Smooth muscle cell (in vitro differentiated cells): ENCODE results near the gene MTFR1L. TPM values are rescaled to one million over a fixed set of nuclear protein-coding genes. Genes with fewer than 3 reads are reported as not detected.

Experiments
- DNase-seq: peaks from one replicate; lab custom pipeline; 2025; ENCODE audit not compliant: unreplicated experiment; lab: John Stamatoyannopoulos, UW
- H2AFZ ChIP-seq: fragments of 200-600 bp; sonication (generic); 2 replicates; pipeline ENCODE4 v1.6.0; 2016; ENCODE audit warnings: antibody characterized with exemption, low read depth, mild to moderate bottlenecking
- H3F3A ChIP-seq: fragments of 200-600 bp; sonication (generic); 2 replicates; pipeline ENCODE4 v1.6.0; 2017; ENCODE audit warnings: antibody characterized with exemption, low read depth
- H3K27ac ChIP-seq: fragments of 200-600 bp; sonication (generic); 2 replicates; pipeline ENCODE4 v1.5.1; 2016; ENCODE audit warnings: low read depth, mild to moderate bottlenecking
- H3K27me3 ChIP-seq: fragments of 200-600 bp; sonication (generic); 2 replicates; pipeline ENCODE4 v1.6.1; 2016; ENCODE audit warnings: low read depth, mild to moderate bottlenecking
- H3K36me3 ChIP-seq: fragments of 200-600 bp; sonication (generic); 2 replicates; pipeline ENCODE4 v1.5.1; 2016; ENCODE audit warnings: low read depth
- H3K4me1 ChIP-seq: fragments of 200-600 bp; sonication (generic); 2 replicates; pipeline ENCODE4 v1.5.1; 2016; ENCODE audit warnings: low read depth
- H3K4me2 ChIP-seq: fragments of 200-600 bp; sonication (generic); 2 replicates; pipeline ENCODE4 v1.6.0; 2016; ENCODE audit warnings: mild to moderate bottlenecking
- H3K4me3 ChIP-seq: fragments of 200-600 bp; sonication (generic); 2 replicates; pipeline ENCODE4 v1.5.1; 2016; ENCODE audit warnings: mild to moderate bottlenecking
- H3K79me2 ChIP-seq: fragments of 200-600 bp; sonication (generic); 2 replicates; pipeline ENCODE4 v1.6.0; 2016; ENCODE audit warnings: low read depth, mild to moderate bottlenecking
- H3K9ac ChIP-seq: fragments of 200-600 bp; sonication (generic); 2 replicates; pipeline ENCODE4 v1.6.0; 2016; ENCODE audit warnings: low read depth
- H3K9me3 ChIP-seq: fragments of 200-600 bp; sonication (generic); replicated peaks from 2 replicates; pipeline ENCODE4 v1.5.1; 2016; ENCODE audit warnings: low read depth
- H4K20me1 ChIP-seq: fragments of 200-600 bp; sonication (generic); 2 replicates; pipeline ENCODE4 v1.6.0; 2016; ENCODE audit warnings: low read depth
- WGBS: methylation state at CpG from one replicate; pipeline ENCODE4 v1.1.7; 2016; ENCODE audit warnings: low lambda C conversion rate; 5-methylcytosine and 5-hydroxymethylcytosine counted together
- polyA plus RNA-seq: library from polyadenylated mRNA; unstranded; fragments of >200 nt; fragmentation: Nextera tagmentation; extraction: Ambion mirVana; gene quantifications from 2 replicates; pipeline ENCODE4 v1.2.1, GENCODE V29; 2016
- total RNA-seq: library from RNA; depleted of rRNA; stranded (reverse); fragments of >200 nt; gene quantifications from 2 replicates; pipeline ENCODE4 v1.2.3, GENCODE V29; 2014
- TF ChIP-seq, protein P1 (sequence below): fragments of 200-600 bp; sonication (generic); IDR thresholded peaks from 2 replicates; pipeline ENCODE4 v1.5.1; 2017; ENCODE audit warnings: borderline replicate concordance, mild to moderate bottlenecking, antibody characterized with exemption; ENCODE audit not compliant: insufficient read depth, poor library complexity, severe bottlenecking

The MTFR1L gene
- total and polyA plus RNA-seq, 2 experiments from 2014 or later: 47.2 to 63.9 TPM

DNA sequence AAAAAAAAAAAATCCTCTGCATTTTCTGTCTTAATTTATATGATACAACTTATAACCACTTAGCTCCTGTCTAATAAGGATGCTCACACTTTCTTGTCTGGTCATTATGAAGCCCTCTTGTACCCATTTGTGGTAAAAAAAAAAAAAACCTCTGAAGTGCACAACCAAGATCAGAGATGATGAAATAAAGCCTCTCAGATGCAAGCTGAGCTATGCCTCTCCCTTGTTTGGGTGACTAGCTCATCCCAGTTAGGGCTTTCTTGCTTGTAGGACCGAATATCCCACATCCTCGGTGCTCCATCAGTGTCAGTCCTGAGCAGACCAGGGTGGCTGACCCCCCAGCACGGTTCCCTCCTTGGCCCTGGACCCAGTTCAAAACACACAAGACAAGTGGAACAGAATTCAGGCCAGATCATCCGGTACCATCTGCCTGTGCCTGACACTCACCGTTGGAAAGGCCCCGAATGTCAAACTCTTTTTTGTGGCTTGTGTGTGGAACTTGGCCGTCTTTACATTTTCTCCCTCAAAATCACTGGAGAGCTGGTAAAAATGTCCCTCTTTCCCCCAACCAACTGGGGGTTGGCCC, 26.1 kb upstream of the MTFR1L start:
- DNase-seq: no peak
- TF ChIP-seq, protein P1, sequence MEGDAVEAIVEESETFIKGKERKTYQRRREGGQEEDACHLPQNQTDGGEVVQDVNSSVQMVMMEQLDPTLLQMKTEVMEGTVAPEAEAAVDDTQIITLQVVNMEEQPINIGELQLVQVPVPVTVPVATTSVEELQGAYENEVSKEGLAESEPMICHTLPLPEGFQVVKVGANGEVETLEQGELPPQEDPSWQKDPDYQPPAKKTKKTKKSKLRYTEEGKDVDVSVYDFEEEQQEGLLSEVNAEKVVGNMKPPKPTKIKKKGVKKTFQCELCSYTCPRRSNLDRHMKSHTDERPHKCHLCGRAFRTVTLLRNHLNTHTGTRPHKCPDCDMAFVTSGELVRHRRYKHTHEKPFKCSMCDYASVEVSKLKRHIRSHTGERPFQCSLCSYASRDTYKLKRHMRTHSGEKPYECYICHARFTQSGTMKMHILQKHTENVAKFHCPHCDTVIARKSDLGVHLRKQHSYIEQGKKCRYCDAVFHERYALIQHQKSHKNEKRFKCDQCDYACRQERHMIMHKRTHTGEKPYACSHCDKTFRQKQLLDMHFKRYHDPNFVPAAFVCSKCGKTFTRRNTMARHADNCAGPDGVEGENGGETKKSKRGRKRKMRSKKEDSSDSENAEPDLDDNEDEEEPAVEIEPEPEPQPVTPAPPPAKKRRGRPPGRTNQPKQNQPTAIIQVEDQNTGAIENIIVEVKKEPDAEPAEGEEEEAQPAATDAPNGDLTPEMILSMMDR: no peak

DNA sequence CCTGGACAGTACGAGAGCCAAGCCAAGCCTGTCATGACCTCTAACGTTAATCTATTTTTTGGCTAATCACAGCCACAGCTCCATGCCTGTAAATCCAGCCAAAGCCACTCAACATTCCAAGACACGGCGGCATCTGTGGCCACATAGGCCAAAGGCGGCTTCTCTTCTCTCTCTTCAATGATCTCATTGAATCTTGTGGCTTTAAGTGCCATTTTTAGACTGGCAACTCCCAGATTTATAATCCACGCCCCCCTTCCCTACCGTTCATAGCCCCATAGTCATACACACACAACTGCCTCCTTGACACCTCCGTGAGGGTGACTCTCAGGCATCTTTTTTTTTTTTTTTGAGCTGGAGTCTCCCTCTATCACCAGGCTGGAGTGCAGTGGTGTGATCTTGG, 25.4 kb upstream of the MTFR1L start:
- Histone ChIP-seq H3K9ac (no peak overlapping the region), H3K4me2 (no peak overlapping the region), H3K27ac (peak overlapping the region; percentile 37), H3K79me2 (no peaks in the 10 kb centered on the region), H4K20me1 (peaks cover 18% of the 10 kb centered on the region), H3K9me3 (no peaks in the 10 kb centered on the region), H3F3A (peaks cover 9% of the 10 kb centered on the region), H2AFZ (no peak overlapping the region), H3K27me3 (no peaks in the 10 kb centered on the region), H3K4me3 (no peak overlapping the region), H3K36me3 (no peaks in the 10 kb centered on the region), H3K4me1 (peaks cover 9% of the 10 kb centered on the region)
- WGBS: 21% methylated on average over 8 of the region's 8 CpGs
- no peak for DNase-seq
- TF ChIP-seq, protein P1: no peak

More for the DNA sequence above, 26.1 kb upstream of the MTFR1L start:
- no peaks in the 10 kb centered on the region for H3K27me3 ChIP-seq
- H4K20me1 ChIP-seq: peaks cover 18% of the 10 kb centered on the region
- H3F3A ChIP-seq: peaks cover 9% of the 10 kb centered on the region
- no peak overlapping the region for H3K4me2 ChIP-seq
- H3K9me3 ChIP-seq: no peaks in the 10 kb centered on the region
- H3K4me3 ChIP-seq: no peak overlapping the region
- H2AFZ ChIP-seq: no peak overlapping the region
- no peaks in the 10 kb centered on the region for H3K36me3 ChIP-seq
- H3K4me1 ChIP-seq: peaks cover 9% of the 10 kb centered on the region
- peak overlapping the region; percentile 37 for H3K27ac ChIP-seq
- H3K79me2 ChIP-seq: no peaks in the 10 kb centered on the region
- WGBS: 77% methylated on average over 7 of the region's 7 CpGs
- no peak overlapping the region for H3K9ac ChIP-seq

GRCh38 chr1:25795211-25795610, 24.5 kb upstream of the MTFR1L start:
- WGBS: 6% methylated on average over 2 of the region's 2 CpGs
- H3K9me3 ChIP-seq: no peaks in the 10 kb centered on the region
- no peaks in the 10 kb centered on the region for H3K36me3 ChIP-seq
- no peak for DNase-seq
- H3K79me2 ChIP-seq: no peaks in the 10 kb centered on the region
- H3K4me2 ChIP-seq: no peak overlapping the region
- peak overlapping the region; percentile 29 for H3K27ac ChIP-seq
- TF ChIP-seq, protein P1: no peak
- no peak overlapping the region for H3K9ac ChIP-seq
- H4K20me1 ChIP-seq: peaks cover 18% of the 10 kb centered on the region
- no peak overlapping the region for H2AFZ ChIP-seq
- peaks cover 13% of the 10 kb centered on the region for H3K4me1 ChIP-seq
- no peak overlapping the region for H3K4me3 ChIP-seq
- no peaks in the 10 kb centered on the region for H3K27me3 ChIP-seq
- H3F3A ChIP-seq: peaks cover 9% of the 10 kb centered on the region
